HepG2 (cell line): Measurements from ENCODE around the gene TENT5A. TPM values are rescaled to one million over a fixed set of nuclear protein-coding genes. Genes with fewer than 3 reads are reported as not detected.

Experiments used
- AHR ChIP-seq: IDR thresholded peaks from 2 replicates; pipeline ENCODE4 v1.6.1; 2018; ENCODE audit warnings: missing genetic modification reagents, missing compliant biosample characterization
- E2F1 ChIP-seq: sonication (generic); formaldehyde crosslinking; IDR thresholded peaks from 2 replicates; pipeline ENCODE4 v1.5.0; 2020; ENCODE audit warnings: missing genetic modification reagents
- GTF3A ChIP-seq: sonication (generic); formaldehyde crosslinking; conservative IDR thresholded peaks from 2 replicates; pipeline ENCODE4 v1.4.0; 2020; ENCODE audit warnings: mild to moderate bottlenecking, missing genetic modification reagents
- HNRNPLL ChIP-seq: fragments of 200-400 bp; formaldehyde crosslinking; IDR thresholded peaks from 2 replicates; pipeline ENCODE4 v1.6.1; 2017; ENCODE audit warnings: mild to moderate bottlenecking, low read depth, low read length; ENCODE audit not compliant: poor library complexity, severe bottlenecking
- HOXA9 ChIP-seq: sonication (generic); formaldehyde crosslinking; IDR thresholded peaks from 2 replicates; pipeline ENCODE4 v1.8.1; 2022; ENCODE audit warnings: missing genetic modification reagents, mild to moderate bottlenecking, moderate library complexity, borderline replicate concordance
- MATR3 ChIP-seq: sonication (generic); formaldehyde crosslinking; IDR thresholded peaks from 2 replicates; pipeline ENCODE4 v1.4.0; 2020; ENCODE audit warnings: missing genetic modification reagents
- RAD21 ChIP-seq: fragments of 450-650 bp; formaldehyde crosslinking; IDR thresholded peaks from 2 replicates; pipeline ENCODE4 v1.5.0; 2020; ENCODE audit warnings: mild to moderate bottlenecking
- RARG ChIP-seq: sonication (generic); formaldehyde crosslinking; IDR thresholded peaks from 2 replicates; pipeline ENCODE4 v1.4.0; 2020; ENCODE audit warnings: low read depth, mild to moderate bottlenecking, missing genetic modification reagents
- RFX5 ChIP-seq: IDR thresholded peaks from 2 replicates; pipeline ENCODE4 v1.6.1; 2011; ENCODE audit warnings: low read depth, low read length, improper control_type of control experiment
- SRSF4 ChIP-seq: fragments of 200-400 bp; formaldehyde crosslinking; IDR thresholded peaks from one replicate; pipeline ENCODE4 v1.6.1; 2018; ENCODE audit warnings: mild to moderate bottlenecking, low read depth, low read length, moderate library complexity; ENCODE audit not compliant: poor library complexity, severe bottlenecking
- STAT5B ChIP-seq: sonication (generic); formaldehyde crosslinking; IDR thresholded peaks from 2 replicates; pipeline ENCODE4 v1.4.0; 2020; ENCODE audit warnings: missing genetic modification reagents
- ZC3H13 ChIP-seq: sonication (generic); formaldehyde crosslinking; IDR thresholded peaks from 2 replicates; pipeline ENCODE4 v1.8.1; 2023; ENCODE audit warnings: mild to moderate bottlenecking, missing genetic modification reagents, moderate library complexity
- ZFP36 ChIP-seq: fragments of 150-350 bp; IDR thresholded peaks from 2 replicates; pipeline ENCODE4 v1.6.1; 2018; ENCODE audit warnings: borderline replicate concordance, low read length, low read depth; ENCODE audit not compliant: partially characterized antibody
- ZNF230 ChIP-seq: sonication (generic); formaldehyde crosslinking; IDR thresholded peaks from 2 replicates; pipeline ENCODE4 v1.4.0; 2020; ENCODE audit warnings: mild to moderate bottlenecking, missing genetic modification reagents
- ZNF275 ChIP-seq: sonication (generic); formaldehyde crosslinking; IDR thresholded peaks from 2 replicates; pipeline ENCODE4 v1.8.0; 2022; ENCODE audit warnings: missing genetic modification reagents, mild to moderate bottlenecking, inconsistent platforms, borderline replicate concordance
- ZNF549 ChIP-seq: sonication (generic); formaldehyde crosslinking; IDR thresholded peaks from 2 replicates; pipeline ENCODE4 v1.5.0; 2020; ENCODE audit warnings: missing genetic modification reagents
- ZNF598 ChIP-seq: sonication (generic); formaldehyde crosslinking; IDR thresholded peaks from 2 replicates; pipeline ENCODE4 v1.5.1; 2020; ENCODE audit warnings: mild to moderate bottlenecking, missing genetic modification reagents, borderline replicate concordance
- ZNF788 ChIP-seq: sonication (generic); formaldehyde crosslinking; IDR thresholded peaks from 2 replicates; pipeline ENCODE4 v1.5.0; 2020; ENCODE audit warnings: mild to moderate bottlenecking, missing genetic modification reagents, borderline replicate concordance
- ZNF841 ChIP-seq: sonication (generic); formaldehyde crosslinking; IDR thresholded peaks from 2 replicates; pipeline ENCODE4 v1.8.1; 2023; ENCODE audit warnings: missing genetic modification reagents, borderline replicate concordance
- polyA plus RNA-seq, 8 experiments: library from polyadenylated mRNA; depleted of rRNA in 3 of 8; stranded (reverse) in 7 of 8; unstranded in 1 of 8; fragments of >200 nt; fragmentation: Illumina TruSeq in 4 of 8; extraction: Trizol in 4 of 8; gene quantifications; 2 replicates each; pipeline versions ENCODE4 v1.2.1 to v1.2.3, GENCODE V29; 2011 to 2016; ENCODE audit warnings: low read depth in 4 of 8, missing spikeins in 1 of 8, mixed read lengths in 1 of 8; ENCODE audit not compliant: insufficient read depth in 1 of 8
- total RNA-seq, 5 experiments: library from RNA; depleted of rRNA; stranded (reverse); fragments of >200 nt; fragmentation: Illumina TruSeq; extraction: Trizol; gene quantifications; 2 replicates each; pipeline ENCODE4 v1.2.3, GENCODE V29; 2016; ENCODE audit warnings: low read depth in 1 of 5
- TF ChIP-seq, protein P1 (sequence below): sonication (generic); formaldehyde crosslinking; IDR thresholded peaks from 2 replicates; pipeline ENCODE4 v1.8.1; 2022; ENCODE audit warnings: mild to moderate bottlenecking, missing genetic modification reagents
- TF ChIP-seq, protein P2 (sequence below): sonication (generic); formaldehyde crosslinking; IDR thresholded peaks from 2 replicates; pipeline ENCODE4 v1.5.0; 2020; ENCODE audit warnings: missing genetic modification reagents, mild to moderate bottlenecking, borderline replicate concordance
- TF ChIP-seq, protein P3 (sequence below): sonication (generic); formaldehyde crosslinking; IDR thresholded peaks from 2 replicates; pipeline ENCODE4 v1.4.0; 2020; ENCODE audit warnings: mild to moderate bottlenecking, missing genetic modification reagents
- TF ChIP-seq, protein P4 (sequence below): sonication (generic); formaldehyde crosslinking; IDR thresholded peaks from 2 replicates; pipeline ENCODE4 v1.5.1; 2020; ENCODE audit warnings: mild to moderate bottlenecking, moderate library complexity, missing genetic modification reagents

TENT5A gene
- total and polyA plus RNA-seq, 2 of the 13 experiments (the other 11 are each of a cell fraction or from before 2014, with no cell fraction given): 8.0 to 13.8 TPM

- TF ChIP-seq, protein P1, sequence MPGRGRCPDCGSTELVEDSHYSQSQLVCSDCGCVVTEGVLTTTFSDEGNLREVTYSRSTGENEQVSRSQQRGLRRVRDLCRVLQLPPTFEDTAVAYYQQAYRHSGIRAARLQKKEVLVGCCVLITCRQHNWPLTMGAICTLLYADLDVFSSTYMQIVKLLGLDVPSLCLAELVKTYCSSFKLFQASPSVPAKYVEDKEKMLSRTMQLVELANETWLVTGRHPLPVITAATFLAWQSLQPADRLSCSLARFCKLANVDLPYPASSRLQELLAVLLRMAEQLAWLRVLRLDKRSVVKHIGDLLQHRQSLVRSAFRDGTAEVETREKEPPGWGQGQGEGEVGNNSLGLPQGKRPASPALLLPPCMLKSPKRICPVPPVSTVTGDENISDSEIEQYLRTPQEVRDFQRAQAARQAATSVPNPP: no peak
- TF ChIP-seq ZNF230: 0 out of 2 replicates have a peak, but pooled peaks have one; percentile 9
- TF ChIP-seq, protein P2, sequence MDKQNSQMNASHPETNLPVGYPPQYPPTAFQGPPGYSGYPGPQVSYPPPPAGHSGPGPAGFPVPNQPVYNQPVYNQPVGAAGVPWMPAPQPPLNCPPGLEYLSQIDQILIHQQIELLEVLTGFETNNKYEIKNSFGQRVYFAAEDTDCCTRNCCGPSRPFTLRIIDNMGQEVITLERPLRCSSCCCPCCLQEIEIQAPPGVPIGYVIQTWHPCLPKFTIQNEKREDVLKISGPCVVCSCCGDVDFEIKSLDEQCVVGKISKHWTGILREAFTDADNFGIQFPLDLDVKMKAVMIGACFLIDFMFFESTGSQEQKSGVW (CRISPR knock-in tag): no peak
- TF ChIP-seq ZNF275: 0 out of 2 replicates have a peak, but pooled peaks have one; percentile 37
- TF ChIP-seq STAT5B: no peak
- TF ChIP-seq GTF3A (CRISPR knock-in tag): no peak
- TF ChIP-seq, protein P3, sequence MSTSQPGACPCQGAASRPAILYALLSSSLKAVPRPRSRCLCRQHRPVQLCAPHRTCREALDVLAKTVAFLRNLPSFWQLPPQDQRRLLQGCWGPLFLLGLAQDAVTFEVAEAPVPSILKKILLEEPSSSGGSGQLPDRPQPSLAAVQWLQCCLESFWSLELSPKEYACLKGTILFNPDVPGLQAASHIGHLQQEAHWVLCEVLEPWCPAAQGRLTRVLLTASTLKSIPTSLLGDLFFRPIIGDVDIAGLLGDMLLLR (CRISPR knock-in tag): peak; percentile 22; the same call in 1 of the 2 replicates
- TF ChIP-seq ZNF841 (CRISPR knock-in tag): no peak
- TF ChIP-seq HNRNPLL: no peak
- no peak for TF ChIP-seq ZNF788 (CRISPR knock-in tag)
- no peak for TF ChIP-seq ZNF549 (CRISPR knock-in tag)
- TF ChIP-seq RARG (CRISPR knock-in tag): no peak
- peak; percentile 83; the same call in 1 of the 2 replicates for TF ChIP-seq ZC3H13
- TF ChIP-seq MATR3 (CRISPR knock-in tag): no peak
- no peak for TF ChIP-seq RAD21 (CRISPR knock-in tag)
- TF ChIP-seq AHR (CRISPR knock-in tag): peak; percentile 64; the same call in 1 of the 2 replicates
- TF ChIP-seq, protein P4, sequence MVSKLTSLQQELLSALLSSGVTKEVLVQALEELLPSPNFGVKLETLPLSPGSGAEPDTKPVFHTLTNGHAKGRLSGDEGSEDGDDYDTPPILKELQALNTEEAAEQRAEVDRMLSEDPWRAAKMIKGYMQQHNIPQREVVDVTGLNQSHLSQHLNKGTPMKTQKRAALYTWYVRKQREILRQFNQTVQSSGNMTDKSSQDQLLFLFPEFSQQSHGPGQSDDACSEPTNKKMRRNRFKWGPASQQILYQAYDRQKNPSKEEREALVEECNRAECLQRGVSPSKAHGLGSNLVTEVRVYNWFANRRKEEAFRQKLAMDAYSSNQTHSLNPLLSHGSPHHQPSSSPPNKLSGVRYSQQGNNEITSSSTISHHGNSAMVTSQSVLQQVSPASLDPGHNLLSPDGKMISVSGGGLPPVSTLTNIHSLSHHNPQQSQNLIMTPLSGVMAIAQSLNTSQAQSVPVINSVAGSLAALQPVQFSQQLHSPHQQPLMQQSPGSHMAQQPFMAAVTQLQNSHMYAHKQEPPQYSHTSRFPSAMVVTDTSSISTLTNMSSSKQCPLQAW (CRISPR knock-in tag): no peak
- no peak for TF ChIP-seq RFX5
- no peak for TF ChIP-seq SRSF4
- TF ChIP-seq ZNF598 (CRISPR knock-in tag): peak; percentile 55; the same call in 1 of the 2 replicates
- no peak for TF ChIP-seq ZFP36
- no peak for TF ChIP-seq E2F1 (CRISPR knock-in tag)
- 0 out of 2 replicates have a peak, but pooled peaks have one; percentile 60 for TF ChIP-seq HOXA9
Measured at GRCh38 chr6:81751388-81752083, 945 bp downstream of the TENT5A start (continued).
